HG03565 (cell line): ENCODE measurements around the gene ALS2CL.

Experiments used
- ATAC-seq: cut with Tn5 transposase; IDR thresholded peaks from one replicate; pipeline ENCODE4 v1.9.1; 2021; ENCODE audit warnings: mild to moderate bottlenecking, moderate library complexity; ENCODE audit not compliant: unreplicated experiment

Gene ALS2CL

DNA sequence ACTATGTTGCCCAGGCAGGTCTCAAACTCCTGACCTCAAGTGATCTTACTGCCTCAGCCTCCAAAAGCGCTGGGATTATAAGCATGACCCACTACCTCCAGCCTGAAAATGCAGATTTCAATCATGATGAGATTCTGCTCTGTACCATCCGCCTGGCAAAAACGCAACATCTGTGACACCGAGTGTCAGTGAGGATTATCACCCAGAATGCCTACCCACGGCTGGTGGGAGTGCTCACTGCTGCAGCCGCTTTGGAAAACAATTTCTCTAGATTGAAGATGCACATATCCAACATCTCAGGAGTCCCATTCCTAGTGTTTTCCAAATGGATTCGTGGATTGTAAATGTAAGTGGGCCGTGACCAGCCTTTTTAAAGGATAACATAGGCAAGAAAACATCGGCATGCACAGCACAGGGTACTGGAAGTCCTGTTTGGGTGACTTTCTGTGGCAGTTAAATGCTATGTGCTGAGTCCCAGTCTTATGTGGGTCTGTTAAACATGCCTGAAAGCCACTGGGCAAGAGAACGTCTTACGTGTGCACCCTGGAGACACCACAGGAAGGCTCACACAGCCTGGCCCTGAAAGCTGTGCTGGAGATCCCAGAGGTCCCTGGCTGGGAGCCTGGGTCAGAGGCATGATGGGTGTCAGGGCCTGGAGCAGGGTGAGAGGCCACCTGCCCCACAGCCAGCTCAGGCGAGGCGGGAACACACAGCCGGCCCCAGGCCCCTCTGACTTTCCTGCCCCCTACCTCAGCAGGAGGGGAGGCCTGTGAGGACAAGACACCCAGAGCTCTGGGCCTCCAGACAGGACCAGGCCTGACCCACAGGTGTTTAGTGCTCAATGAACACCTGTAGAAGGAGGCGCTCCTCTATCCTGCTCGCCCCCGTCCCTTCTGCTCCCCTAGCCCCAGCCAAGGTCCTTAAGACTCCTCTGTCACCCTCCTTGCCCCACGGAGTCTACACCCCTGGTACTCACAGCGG lies 23.3 kb upstream of the ALS2CL start:
- ATAC-seq, result no peak

- no peak for ATAC-seq
Observed at GRCh38 chr3:46715507-46716175, 22.2 kb upstream of the ALS2CL start.

- ATAC-seq, result no peak
Observed at GRCh38 chr3:46714728-46715506, 21.4 kb upstream of the ALS2CL start.

DNA sequence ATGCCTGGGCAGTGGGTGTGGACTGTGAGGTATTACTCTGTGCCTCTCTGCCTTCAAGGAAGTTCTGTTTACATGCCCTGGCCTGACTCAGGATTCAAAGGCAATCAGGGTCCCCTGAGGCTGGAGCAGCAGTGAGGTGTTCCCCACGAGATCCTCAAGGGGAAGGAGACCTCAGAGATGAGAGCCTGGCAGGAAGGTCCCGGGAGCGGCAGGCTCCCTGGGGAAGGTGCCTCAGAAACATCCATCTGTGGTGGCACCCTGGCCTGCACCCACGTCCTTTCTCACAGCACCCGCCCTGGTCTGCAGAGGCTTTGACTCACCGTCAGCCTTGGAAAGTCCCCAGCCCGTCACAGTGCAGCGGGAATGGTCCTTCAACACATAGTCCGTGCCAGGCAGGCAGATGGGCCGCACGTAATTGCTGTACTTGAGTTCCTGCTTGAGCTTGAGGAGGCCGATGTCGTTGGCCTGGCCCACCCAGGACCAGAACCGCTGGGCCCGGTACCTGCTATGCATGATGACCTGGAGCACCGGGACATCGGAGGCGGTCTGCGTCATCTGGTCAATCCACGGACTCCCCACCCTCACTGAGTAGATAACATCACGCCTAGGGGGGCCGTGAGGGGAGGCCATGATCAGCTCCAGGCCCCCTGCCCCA lies 20.5 kb upstream of the ALS2CL start:
- ATAC-seq, result peak; percentile 51

DNA sequence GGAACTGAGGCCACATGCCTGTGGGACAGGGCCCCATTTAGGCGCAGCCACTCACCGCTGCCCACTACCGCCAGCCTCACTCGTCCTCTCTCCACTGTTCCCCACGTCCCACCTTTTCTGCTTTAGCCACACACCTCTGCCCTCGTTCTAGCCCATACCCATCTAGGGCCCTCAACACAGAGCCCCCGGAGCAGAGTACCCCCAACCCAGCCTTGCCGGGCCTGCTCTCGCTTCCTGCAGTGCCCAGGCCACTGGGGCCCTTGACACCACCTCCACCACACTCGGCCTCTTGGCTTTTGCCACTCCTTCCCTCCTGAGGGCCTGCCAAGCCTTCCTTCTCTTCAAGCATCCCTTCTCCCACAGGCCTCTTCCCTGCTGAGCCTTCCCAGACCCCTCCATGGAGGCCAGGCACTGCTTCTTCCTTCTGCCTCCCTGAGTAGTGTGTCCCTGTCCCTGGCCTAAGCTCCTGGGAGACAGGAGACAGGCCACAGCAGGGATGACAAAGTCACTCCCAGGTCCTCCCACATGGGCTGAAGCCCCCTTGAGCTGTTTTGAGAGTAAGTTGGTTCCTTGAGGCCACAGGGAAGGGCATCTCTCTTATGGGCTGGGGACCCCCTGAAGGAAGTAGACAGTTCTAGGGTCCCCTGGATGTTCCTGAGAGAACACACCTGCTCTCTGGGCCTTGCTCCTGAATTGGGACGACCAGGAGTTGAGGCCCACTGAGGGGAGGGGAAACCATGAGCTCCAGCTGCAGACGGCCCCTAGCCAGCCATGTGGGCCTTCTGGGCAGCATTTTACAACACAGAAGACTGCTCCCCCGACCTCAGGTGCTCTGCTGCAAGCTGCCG lies 19.8 kb upstream of the ALS2CL start:
- ATAC-seq, result no peak

DNA sequence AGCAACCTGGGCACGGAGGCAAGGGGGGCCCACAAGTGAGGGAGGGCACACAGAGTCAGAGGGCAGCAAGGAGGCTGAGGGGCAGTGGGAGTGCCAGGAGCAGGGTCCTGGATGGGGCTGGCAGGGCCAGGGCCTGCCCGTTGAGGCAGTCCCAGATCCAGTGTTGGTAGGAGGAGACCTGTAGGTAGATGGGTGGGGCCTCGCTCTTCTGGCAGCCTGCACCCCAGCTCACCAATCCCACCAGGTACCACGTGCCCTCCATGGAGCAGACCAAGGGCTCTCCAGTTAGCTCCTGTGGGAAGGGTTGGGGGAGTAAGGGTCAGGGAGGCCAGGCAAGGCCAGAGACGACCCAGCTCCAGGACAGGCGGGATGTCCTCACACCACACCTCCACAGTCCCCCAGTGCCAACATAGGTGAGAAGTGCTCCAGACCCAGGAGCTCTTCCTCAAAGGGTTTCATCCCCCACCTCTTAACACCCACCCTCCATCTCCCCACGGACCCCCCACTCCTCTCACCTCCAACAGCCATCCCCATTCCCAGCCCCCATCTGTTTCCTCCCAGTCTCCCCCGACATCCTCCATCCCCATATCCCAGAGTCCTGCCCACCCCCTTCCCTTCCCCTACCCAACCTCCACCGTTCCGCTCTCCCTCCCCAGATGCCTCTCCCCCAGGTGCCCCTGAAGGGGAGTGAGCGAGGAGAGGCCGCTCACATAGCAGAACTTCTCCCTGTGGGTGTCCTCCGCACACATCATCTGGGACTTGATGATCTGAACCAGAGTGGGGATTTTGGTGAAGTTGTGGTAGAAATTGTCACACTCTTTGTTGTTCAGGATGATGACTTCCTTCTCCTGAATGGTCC lies 18.9 kb upstream of the ALS2CL start:
- ATAC-seq, result no peak

DNA sequence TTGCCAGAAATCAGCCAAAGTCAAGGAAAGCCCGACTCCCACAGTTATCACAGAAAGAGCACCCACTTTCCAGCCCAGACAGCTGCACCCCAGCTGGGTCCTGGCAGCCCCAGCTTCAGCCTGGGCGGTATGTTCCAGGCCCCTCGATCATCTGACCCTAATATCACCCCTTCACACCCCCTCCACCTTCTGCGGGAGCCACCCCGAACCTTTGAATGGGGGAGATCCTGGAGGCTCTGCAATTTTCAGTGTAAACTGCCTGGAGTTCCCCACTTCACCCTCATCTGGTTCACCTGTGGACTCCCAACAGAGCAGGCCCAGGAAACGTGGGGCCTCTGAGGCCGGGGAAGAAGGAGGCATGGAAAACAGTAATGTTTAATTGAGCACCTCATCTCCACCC lies 18.3 kb upstream of the ALS2CL start:
- no peak for ATAC-seq

DNA sequence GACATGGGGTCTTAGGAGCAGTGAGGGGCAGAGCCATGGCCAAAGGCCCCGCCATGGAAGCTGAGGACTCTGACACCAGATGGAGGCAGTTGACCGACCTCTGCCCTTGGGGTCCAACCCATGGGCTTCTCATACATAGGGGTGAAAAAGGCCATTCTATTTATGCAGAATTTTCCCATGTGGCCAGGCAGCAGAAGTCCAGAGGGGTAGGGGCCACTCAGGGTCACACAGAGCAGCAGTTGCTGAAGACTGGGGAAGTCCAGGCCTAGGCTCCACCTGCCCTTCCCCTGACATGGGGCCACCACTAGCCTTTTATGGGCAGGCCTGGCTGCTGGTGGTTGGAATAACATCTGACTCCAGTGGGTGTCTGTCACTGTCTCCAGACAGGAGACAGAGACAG lies 17.8 kb upstream of the ALS2CL start:
- ATAC-seq, result no peak

- ATAC-seq, result no peak
Observed at GRCh38 chr3:46710671-46711295, 17.3 kb upstream of the ALS2CL start.

DNA sequence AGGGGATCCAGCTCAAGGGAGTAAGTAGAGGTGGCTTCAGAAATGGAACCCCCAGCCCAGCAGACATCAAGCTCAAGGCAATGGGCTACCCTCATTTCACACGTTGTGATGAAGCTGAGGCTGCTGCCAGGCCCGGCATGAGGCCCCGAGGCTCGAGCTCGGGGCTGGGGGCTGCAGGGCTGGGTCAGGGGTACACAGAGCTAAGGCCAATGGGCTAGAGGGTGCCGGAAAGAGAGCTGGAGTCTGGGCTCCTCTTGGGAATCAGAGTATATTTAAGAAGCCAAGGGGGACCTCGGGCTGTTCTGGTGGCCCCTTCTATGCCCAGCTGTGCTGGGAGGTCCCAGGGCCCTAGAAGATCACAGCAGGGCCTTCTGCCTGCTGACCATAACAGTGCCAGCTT lies 16.8 kb upstream of the ALS2CL start:
- ATAC-seq, result no peak

GRCh38 chr3:46709721-46710120 lies 16.2 kb upstream of the ALS2CL start:
- ATAC-seq, result no peak

- no peak for ATAC-seq
Observed at GRCh38 chr3:46709157-46709654, 15.7 kb upstream of the ALS2CL start.

GRCh38 chr3:46708401-46709156 lies 15.1 kb upstream of the ALS2CL start:
- ATAC-seq, result no peak

GRCh38 chr3:46707601-46708011 lies 14.1 kb upstream of the ALS2CL start:
- no peak for ATAC-seq

DNA sequence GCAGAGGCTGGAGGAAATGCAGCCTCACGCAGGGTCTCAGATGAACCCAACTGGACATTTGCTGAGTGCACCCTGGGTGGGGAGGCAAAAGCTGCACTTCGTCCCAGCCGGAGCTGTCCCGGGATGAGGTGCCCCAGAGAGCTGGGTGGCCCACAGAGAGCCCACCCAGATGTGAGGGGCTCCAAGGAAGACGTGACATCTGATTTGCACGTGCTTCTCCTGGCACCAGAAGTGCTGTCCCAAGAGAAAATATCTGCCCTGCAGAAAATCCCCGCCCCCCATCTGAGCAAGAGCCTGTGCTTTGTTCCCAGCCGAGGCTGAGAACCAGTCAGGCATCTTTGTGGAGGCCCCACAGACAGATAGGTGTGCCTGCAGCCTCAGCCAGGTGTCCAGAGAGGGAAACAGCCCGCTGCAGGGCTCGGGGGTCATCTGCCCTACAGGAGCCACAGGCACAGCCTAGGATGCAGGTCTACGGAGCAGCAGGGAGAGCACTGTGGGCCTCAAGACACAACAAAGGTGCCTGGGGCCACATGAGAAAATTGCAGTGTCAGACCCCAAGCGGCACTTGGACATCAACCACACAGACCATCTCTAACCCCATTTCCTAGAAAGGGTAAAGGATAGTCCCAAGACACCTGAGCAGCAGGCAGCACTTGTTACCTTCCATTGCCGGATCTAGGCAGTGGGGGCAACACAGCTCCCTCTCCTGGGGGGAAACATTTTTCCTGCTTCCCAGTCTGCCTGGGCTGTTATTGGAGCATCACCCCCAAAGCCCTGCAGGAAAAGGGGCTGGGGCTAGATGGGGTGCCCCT lies 13.5 kb upstream of the ALS2CL start:
- ATAC-seq, result no peak

- ATAC-seq, result no peak
Observed at GRCh38 chr3:46705751-46706552, 12.5 kb upstream of the ALS2CL start.
